DMS79 (cell line): ENCODE measurements around the gene BBS1.
"Not testable (repeated sequence)": the region's sequence is repeated elsewhere in the genome, so short reads cannot be mapped to it uniquely, and the experiment has no call there.

Experiments
- DNase-seq: peaks from one replicate; lab custom pipeline; 2025; lab: John Stamatoyannopoulos, UW

Gene BBS1

DNA sequence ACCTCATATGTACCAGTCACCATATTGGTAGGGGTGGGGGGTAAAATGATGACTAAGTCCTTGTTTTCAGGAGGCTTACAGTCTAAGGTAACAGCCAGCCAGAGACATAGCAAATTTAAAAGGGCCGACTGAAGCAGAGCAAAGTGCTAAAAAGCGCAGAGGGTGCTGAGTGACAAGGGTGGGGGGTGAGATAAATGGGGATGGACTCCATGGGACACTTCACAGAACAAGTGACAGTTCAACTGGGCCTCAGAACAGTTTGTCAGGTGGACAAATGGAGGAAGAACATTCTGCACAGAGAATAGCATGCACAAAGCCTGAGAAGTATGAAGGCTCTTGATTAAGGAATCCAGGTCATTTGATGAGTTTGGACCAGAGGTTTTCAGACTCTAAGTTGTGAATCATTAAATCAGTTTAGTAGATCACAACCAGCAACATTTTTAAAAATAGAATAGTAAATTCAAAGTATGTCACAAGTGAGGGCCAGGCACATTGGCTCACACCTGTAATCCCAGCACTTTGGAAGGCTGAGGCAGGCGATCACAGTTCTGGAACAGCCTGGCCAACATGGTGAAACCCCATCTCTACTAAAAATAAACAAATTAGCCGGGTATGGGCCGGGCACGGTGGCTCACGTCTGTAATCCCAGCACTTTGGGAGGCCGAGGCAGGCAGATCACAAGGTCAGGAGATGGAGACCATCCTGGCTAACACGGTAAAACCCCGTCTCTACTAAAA lies 14.0 kb downstream of the BBS1 start:
- no peak for DNase-seq

DNA sequence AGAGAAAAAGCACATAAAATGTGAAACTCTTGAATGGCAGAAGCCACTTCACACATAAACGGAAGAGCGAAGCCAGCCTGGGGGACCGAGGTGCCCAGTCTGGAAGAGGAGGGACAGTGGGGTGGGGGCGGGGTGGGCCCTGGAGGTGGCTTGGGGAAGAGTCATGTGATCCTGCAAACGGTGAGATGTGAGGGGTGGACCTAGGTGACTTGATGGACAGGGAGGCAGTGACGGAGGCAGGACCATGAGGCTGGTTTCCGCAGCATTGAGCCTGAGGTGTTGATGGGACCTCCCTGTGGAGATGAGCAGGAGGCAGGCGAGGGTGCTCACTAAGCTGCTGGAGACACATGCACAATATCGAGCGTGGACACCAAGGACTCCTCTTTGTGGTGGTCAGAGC lies 18.6 kb downstream of the BBS1 start:
- no peak for DNase-seq

GRCh38 chr11:66529655-66530054 lies 19.2 kb downstream of the BBS1 start:
- DNase-seq: no peak

- DNase-seq: no peak
Observed at GRCh38 chr11:66530927-66531709, 20.7 kb downstream of the BBS1 start.

GRCh38 chr11:66531841-66532240 lies 21.4 kb downstream of the BBS1 start:
- DNase-seq: no peak

- DNase-seq: no peak
Observed at GRCh38 chr11:66532784-66533183, 22.3 kb downstream of the BBS1 start.

GRCh38 chr11:66539170-66539869 lies 28.9 kb downstream of the BBS1 start:
- DNase-seq: no peak

GRCh38 chr11:66539870-66540213 lies 29.4 kb downstream of the BBS1 start:
- DNase-seq: no peak

- DNase-seq: not testable (repeated sequence)
Observed at GRCh38 chr11:66540598-66540997, 30.2 kb downstream of the BBS1 start.

DNA sequence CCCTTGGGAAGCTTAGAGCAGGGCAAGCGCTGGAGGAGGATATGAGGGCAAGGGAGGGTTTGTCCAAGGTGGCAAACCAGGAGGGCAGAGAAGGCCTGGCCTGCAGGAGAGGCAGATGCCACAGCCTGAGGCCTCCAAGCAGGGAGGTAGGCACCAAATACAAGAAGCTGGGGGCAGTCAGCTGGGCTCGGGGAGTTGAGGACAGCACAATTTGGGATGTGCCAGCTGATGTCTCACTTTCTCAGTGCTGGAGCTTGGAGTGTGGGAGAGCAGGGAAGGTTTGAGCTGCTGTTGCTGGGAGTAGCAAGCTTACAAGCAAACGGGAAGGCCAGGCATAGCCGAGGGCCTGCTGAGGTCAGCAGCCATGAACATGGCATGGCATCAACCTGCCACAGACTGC lies 31.5 kb downstream of the BBS1 start:
- no peak for DNase-seq

DNA sequence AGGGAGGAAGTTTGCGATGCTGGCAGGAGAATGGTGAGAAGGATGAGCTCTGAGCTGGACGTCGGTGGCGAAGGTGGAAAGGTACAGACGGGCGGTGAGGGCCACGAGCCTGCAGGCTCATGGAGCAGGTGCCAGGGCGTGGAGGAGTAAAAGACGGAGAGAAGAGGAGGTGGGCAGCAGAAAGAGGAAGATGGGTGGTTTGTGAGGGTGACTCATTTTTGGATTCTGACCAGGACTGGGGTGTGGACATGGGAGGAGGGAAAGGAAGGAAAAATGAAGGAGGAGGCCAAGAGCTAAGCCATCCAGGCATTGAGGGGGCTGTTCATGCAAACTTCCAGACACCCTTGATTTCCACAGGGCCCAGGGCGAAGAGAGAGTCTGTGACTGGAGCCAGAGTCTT lies 31.9 kb downstream of the BBS1 start:
- DNase-seq: no peak

GRCh38 chr11:66543263-66544107 lies 33.0 kb downstream of the BBS1 start:
- no peak for DNase-seq

- not testable (repeated sequence) for DNase-seq
Observed at GRCh38 chr11:66544952-66545351, 34.5 kb downstream of the BBS1 start.

DNA sequence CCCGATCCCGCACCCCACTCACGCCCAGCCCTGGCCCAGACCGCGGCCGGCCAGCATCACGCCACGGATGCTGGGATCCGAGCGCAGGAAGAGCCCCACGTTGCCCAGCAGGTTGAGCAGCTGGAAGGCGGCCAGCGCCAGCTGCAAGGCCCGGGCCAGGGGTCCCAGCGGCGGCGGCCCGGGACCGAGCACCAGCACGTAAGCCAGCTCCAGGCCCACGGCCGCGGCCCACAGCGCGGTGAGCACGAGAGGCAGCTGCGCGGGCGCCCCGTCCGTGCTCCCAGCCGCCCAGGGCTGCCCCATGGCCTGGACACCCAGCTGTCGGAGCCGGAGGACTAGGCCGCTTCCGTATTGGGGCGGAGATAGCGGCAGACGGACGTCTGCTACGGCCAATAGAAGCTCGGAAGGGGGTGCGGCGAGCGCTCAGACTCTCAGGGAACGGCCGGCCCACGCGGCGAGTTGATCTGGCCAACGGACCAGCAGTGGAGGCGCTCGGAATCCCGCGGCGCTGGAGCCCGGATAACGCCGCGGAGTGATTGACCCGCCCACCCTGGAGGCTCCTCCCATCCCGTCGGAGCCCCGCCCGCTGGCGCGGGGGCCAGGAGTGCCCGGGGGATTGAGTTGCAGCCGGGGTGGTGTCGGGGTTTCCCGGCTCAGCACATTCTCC lies 35.4 kb downstream of the BBS1 start, which contains the start of gene ZDHHC24:
TSS of gene ZDHHC24 (minus strand) at position 348 of the 667 bp plus-strand sequence. CDS start at position 303, 45 bp downstream.
- peak; percentile 83 for DNase-seq

DNA sequence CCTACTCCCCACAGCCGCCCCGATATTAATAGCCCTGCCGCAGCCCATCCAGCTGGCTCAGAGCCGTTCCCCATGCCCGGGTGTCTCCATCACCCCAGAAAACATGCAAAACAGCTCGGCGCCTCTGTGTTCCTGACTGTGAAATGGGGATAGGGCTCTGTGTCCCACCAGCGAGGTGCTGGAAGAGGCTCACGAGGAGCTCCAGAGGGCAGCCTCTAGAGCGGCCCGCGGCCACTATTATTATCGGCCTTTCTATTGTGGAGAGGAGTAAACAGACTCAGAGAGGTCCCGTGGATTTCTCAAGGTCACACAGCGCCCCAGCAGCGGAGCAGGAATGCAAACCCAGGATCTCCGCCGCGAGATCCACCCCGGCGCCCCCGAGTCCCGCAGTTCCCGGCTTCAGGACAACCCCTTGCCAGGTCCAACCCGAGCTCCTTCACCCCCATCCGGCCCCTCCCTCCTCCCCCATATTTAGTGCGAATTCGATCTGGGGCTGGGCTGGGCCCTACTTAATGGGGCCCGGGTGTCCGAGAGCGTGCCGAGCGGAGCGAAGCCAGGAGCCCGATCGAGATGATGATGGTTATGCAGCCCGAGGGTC lies 36.0 kb downstream of the BBS1 start, which contains the start of gene ACTN3:
TSS of gene ACTN3 (plus strand) at position 536 of the 598 bp plus-strand sequence. CDS start at position 571, 35 bp downstream.
- DNase-seq: no peak

GRCh38 chr11:66546966-66547661 lies 36.7 kb downstream of the BBS1 start:
- no peak for DNase-seq

DNA sequence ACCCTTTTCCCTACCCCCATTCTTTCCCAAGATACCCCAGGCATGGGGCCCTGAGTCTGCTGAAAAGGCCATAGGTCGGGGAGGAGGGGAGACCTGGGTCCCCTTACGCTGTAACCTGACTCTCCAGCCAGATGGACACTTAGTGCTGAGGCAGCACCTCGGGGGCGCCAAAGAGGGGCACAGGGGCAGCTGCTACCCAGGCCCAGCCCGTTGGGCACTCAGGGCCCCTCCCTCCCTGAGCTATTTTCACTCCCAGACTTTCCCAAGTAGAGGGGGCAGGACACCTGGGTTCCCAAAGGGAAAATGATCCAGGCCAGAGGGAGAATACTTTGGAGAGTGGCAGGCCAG lies 37.2 kb downstream of the BBS1 start:
- DNase-seq: no peak

DNA sequence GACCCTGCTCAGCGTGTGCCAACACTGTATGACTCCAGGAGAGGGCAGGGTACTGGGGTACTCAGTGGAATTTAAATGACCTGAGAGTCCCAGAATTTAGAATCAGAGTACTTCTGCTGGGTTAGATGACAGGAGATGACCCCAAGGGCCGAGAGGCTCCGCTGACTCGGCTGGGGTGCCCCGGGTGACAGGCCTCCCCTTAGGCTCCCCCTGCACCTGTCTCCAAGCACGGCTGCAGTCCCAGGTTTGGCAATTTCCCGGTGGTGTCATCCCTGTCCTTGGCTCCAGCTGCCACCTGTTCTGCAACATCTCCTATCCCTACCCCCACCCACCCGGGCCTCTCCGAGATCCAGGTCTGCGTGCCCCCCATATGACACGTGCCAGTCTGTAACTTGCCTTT lies 37.6 kb downstream of the BBS1 start:
- no peak for DNase-seq

- DNase-seq: no peak
Observed at GRCh38 chr11:66548774-66549630, 38.6 kb downstream of the BBS1 start.
